Stomach (tissue), 9 donors: ENCODE results near the gene C11orf65. TPM values are rescaled to one million over a fixed set of nuclear protein-coding genes. Genes with fewer than 3 reads are reported as not detected.
A peak's percentile ranks its signal among the peaks of the same experiment; 100 is the strongest.
"Not testable (repeated sequence)": the region's sequence is repeated elsewhere in the genome, so short reads cannot be mapped to it uniquely, and the experiment has no call there.

Source experiments
- DNase-seq, 2 donors: peaks; one replicate each; pipeline versions ENCODE4 v3.0.0 to v3.0.0-alpha.2; 2013 to 2019
- H3K27ac ChIP-seq, 5 donors: fragments of 200-600 bp in 4 of 5; sonication (generic) in 4 of 5; one replicate each; pipeline ENCODE4 v1.5.1; 2013 to 2019; ENCODE audit warnings: mild to moderate bottlenecking in 1 of 5, moderate library complexity in 1 of 5
- H3K27me3 ChIP-seq, 3 donors: fragments of 200-600 bp; sonication (generic); one replicate each; pipeline ENCODE4 v1.5.1; 2017 to 2019; ENCODE audit warnings: mixed run types in 1 of 3
- H3K36me3 ChIP-seq, 4 donors: fragments of 200-600 bp; sonication (generic); 1 replicate in 3 of 4; 2 replicates in 1 of 4; pipeline ENCODE4 v1.5.1; 2016 to 2019
- H3K4me1 ChIP-seq, 4 donors: fragments of 200-600 bp; sonication (generic); one replicate each; pipeline ENCODE4 v1.5.1; 2016 to 2019
- H3K4me3 ChIP-seq, 4 donors: fragments of 200-600 bp; sonication (generic) in 3 of 4; one replicate each; pipeline ENCODE4 v1.5.1; 2016 to 2019; ENCODE audit warnings: mild to moderate bottlenecking in 1 of 4
- H3K9me3 ChIP-seq, 4 donors: fragments of 200-600 bp; sonication (generic); one replicate each; pipeline ENCODE4 v1.5.1; 2016 to 2019
- EP300 ChIP-seq: sonication (generic); formaldehyde crosslinking; IDR thresholded peaks from one replicate; pipeline ENCODE4 v1.6.1; 2017; ENCODE audit warnings: antibody characterized with exemption
- POLR2A ChIP-seq, 4 donors: fragments of 450-650 bp; IDR thresholded peaks; one replicate each; pipeline ENCODE4 v1.6.1; 2016; ENCODE audit warnings: antibody characterized with exemption in 4 of 4, control low read depth in 2 of 4, mild to moderate bottlenecking in 1 of 4, moderate library complexity in 1 of 4
- POLR2AphosphoS5 ChIP-seq, 3 donors: sonication (generic); formaldehyde crosslinking; IDR thresholded peaks; one replicate each; pipeline ENCODE4 v1.6.1; 2016; ENCODE audit warnings: antibody characterized with exemption in 3 of 3
- WGBS, 5 donors: extraction: QIAGEN DNeasy Blood & Tissue Kit in 3 of 5; methylation state at CpG; one replicate each; pipeline versions ENCODE4 v1.1.5 to v1.1.7; 2013 to 2018; 5-methylcytosine and 5-hydroxymethylcytosine counted together
- intact Hi-C: fragments of 100-400 bp; cut with DNase I; formaldehyde crosslinking; loops from one replicate; pipeline ENCODE4 v1.15.1; 2023; ENCODE audit warnings: low total_unique reads
- polyA plus RNA-seq, 3 donors: library from polyadenylated mRNA; stranded (reverse); fragments of 200-250 nt; gene quantifications; one replicate each; pipeline ENCODE4 v1.2.3, GENCODE V29; 2013
- total RNA-seq, 5 donors: library from RNA; depleted of rRNA; stranded (reverse); fragments of >200 nt; gene quantifications; one replicate each; pipeline versions ENCODE4 v1.1.0 to v1.2.3, GENCODE V29; 2014 to 2016
- TF ChIP-seq, protein P1 (sequence below), 7 experiments: fragments of 450-650 bp in 4 of 7; fragments of 200-600 bp in 3 of 7; sonication (generic) in 3 of 7; IDR thresholded peaks; one replicate each; pipeline ENCODE4 v1.5.1; 2016 to 2019; ENCODE audit warnings: antibody characterized with exemption in 7 of 7, control low read depth in 2 of 7, mild to moderate bottlenecking in 1 of 7
- donor health status: healthy with polysubstance abuse.
- donor health status: Bipolar disorder and iron deficiency.
- donor health status: healthy.

The C11orf65 gene
- total and polyA plus RNA-seq, 8 donors, result 0.33 to 5.0 (median 1.1) TPM; not detected in 5

DNA sequence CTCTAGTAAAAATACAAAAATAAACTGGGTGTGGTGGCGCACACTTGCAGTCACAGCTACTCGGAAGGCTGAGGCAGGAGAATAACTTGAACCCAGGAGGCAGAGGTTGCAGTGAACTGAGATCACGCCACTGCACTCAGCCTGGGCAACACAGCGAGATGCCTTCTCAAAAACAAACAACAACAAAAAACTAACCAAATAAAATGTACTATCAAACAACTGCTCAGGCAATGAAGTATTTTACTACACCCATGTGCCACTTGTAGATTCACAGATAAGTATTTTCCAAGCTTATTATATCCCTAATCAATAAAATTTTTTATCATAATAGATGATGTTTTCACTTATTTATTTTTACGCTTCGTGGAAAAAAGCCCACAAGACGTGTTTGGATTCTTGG, 924 bp downstream of the C11orf65 start:
- TF ChIP-seq POLR2A (IDR thresholded peaks at IDR 0.05), result no peak
- TF ChIP-seq, protein P1, sequence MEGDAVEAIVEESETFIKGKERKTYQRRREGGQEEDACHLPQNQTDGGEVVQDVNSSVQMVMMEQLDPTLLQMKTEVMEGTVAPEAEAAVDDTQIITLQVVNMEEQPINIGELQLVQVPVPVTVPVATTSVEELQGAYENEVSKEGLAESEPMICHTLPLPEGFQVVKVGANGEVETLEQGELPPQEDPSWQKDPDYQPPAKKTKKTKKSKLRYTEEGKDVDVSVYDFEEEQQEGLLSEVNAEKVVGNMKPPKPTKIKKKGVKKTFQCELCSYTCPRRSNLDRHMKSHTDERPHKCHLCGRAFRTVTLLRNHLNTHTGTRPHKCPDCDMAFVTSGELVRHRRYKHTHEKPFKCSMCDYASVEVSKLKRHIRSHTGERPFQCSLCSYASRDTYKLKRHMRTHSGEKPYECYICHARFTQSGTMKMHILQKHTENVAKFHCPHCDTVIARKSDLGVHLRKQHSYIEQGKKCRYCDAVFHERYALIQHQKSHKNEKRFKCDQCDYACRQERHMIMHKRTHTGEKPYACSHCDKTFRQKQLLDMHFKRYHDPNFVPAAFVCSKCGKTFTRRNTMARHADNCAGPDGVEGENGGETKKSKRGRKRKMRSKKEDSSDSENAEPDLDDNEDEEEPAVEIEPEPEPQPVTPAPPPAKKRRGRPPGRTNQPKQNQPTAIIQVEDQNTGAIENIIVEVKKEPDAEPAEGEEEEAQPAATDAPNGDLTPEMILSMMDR (IDR thresholded peaks at IDR 0.05), result no peak
- TF ChIP-seq POLR2AphosphoS5 (IDR thresholded peaks at IDR 0.05), result no peak
- no peak for TF ChIP-seq EP300
- H3K27me3 ChIP-seq, result no peaks in the 10 kb centered on the region
- H3K27ac ChIP-seq, result peak overlapping the region; percentile 78 to 100 (median 99)

DNA sequence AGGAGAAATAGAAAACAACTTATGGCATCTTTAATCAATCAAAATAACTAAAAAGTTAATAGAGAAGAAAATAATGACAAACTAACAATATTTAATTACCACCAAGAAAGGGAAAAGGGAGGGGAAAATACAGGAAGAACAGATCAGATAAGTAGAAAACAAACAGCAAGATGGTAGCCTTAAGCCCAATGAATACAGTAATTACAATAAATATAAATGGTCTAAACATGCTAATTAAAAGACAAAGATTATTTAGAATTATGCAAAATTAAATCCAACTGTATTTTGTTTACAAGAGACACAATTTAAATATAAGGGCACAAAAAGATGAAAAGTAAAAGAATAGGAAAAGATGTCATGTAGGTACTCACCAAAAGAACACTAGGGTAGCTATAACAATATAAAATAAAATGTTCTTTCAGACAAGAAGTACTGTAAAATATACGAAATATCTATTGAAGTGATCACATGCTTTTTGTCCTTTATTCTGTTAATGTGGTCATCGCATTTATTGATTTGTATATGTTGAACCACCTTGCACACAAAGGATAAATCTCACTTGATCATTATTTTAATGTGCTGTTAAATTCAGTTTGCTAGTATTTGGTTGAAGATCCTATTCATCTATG, 14.0 kb downstream of the C11orf65 start:
- H3K4me1 ChIP-seq, result no peaks in the 10 kb centered on the region
- TF ChIP-seq POLR2AphosphoS5 (IDR thresholded peaks at IDR 0.05) (no peak), POLR2A (IDR thresholded peaks at IDR 0.05) (no peak), EP300 (no peak)
- TF ChIP-seq, protein P1 (IDR thresholded peaks at IDR 0.05), result no peak
- H3K36me3 ChIP-seq, result no peaks in the 10 kb centered on the region
- no peaks in the 10 kb centered on the region for H3K27me3 ChIP-seq
- no peak overlapping the region for H3K27ac ChIP-seq
- WGBS, 5 donors, result 95 to 99% (median 96%) methylated on average over 2 of the region's 2 CpGs
- no peak overlapping the region for H3K4me3 ChIP-seq
- H3K9me3 ChIP-seq, result peaks cover 0 to 18% (median 8%) of the 10 kb centered on the region in 4 donors
- intact Hi-C loops, result no loop called here
- DNase-seq, result no peak

More for the DNA sequence above, 924 bp downstream of the C11orf65 start:
- intact Hi-C loops, result no loop called here
- Histone ChIP-seq H3K4me1 (peaks cover 5 to 13% (median 10%) of the 10 kb centered on the region in 4 donors), H3K4me3 (peak overlapping the region; percentile 48 to 62 (median 56)), H3K36me3 (no peaks in the 10 kb centered on the region), H3K9me3 (no peaks in the 10 kb centered on the region)
- 34 to 46% (median 35%) methylated on average over 7 of the region's 7 CpGs for WGBS, 5 donors
- peak in 1 of 2 donors; percentile 11 for DNase-seq

DNA sequence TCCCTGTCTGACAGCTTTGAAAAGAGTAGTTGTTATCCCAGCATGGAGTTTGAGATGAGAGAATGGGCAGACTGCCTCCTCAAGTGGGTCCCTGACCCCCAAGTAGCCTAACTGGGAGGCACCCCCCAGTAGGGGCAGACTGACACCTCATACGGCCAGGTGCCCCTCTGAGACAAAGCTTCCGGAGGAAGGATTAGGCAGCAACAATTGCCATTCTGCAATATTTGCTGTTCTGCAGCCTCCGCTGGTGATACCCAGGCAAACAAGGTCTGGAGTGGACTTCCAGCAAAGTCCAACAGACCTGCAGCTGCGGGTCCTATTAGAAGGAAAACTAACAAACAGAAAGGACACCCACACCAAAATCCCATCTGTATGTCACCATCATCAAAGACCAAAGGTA, 25.9 kb downstream of the C11orf65 start:
- DNase-seq, H3K36me3 ChIP-seq, intact Hi-C loops, H3K4me1 ChIP-seq, H3K27ac ChIP-seq, H3K27me3 ChIP-seq, H3K4me3 ChIP-seq: not testable (repeated sequence)
- peaks cover 0 to 42% (median 15%) of the 10 kb centered on the region in 4 donors for H3K9me3 ChIP-seq
- 90 to 94% (median 93%) methylated on average over 4 of the region's 4 CpGs for WGBS, 5 donors

DNA sequence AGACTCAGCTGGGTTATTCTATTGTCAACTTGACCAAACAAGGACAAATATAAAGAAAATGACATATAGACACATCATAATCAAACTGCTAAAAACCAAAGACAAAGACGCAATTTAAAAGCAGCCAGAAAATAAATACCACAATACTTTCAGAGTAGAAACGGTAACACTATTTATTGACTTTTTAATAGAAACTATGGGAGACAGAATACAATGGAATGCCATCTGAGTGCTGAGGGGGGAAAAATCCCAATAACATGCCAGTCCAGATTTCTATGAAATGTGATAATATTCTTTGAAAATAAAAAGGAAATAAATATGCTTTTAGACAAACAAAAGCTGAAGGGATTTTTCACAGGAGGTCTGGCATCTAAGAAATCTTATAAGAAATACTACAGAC, 30.7 kb downstream of the C11orf65 start:
- TF ChIP-seq, protein P1 (IDR thresholded peaks at IDR 0.05), result no peak
- TF ChIP-seq POLR2AphosphoS5 (IDR thresholded peaks at IDR 0.05) (no peak), POLR2A (IDR thresholded peaks at IDR 0.05) (no peak), EP300 (no peak)
- 94 to 96% (median 95%) methylated on average over 2 of the region's 2 CpGs for WGBS, 5 donors
- Histone ChIP-seq H3K27ac (no peak overlapping the region), H3K36me3 (no peaks in the 10 kb centered on the region), H3K4me1 (no peaks in the 10 kb centered on the region), H3K27me3 (no peaks in the 10 kb centered on the region), H3K4me3 (no peak overlapping the region), H3K9me3 (peaks cover 0 to 23% (median 11%) of the 10 kb centered on the region in 4 donors)
- DNase-seq, result no peak
- intact Hi-C loops, result no loop called here

DNA sequence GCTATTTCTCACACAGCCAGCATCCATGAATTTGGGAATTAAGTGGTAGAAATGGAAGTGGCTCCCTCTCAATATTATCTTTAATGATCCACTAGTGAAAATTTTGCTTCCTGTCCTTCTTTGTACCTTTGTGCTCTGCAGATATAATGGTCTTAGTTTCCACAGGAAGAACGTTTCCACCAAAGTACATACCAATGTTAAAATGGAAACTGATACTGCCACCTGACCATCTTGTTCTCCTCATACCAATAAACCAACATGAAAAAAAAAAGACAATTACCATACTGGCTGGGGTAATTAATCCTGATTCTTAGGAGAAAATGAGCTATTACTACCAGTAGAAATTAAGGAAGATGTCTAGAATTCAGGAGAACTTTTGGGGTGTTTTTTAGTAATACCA, 32.3 kb downstream of the C11orf65 start:
- peaks cover 0 to 8% (median 4%) of the 10 kb centered on the region in 4 donors for H3K9me3 ChIP-seq
- H3K4me3 ChIP-seq, result no peak overlapping the region
- no peak overlapping the region for H3K27ac ChIP-seq
- H3K4me1 ChIP-seq, result no peaks in the 10 kb centered on the region
- DNase-seq, result no peak
- TF ChIP-seq POLR2A (IDR thresholded peaks at IDR 0.05) (no peak), POLR2AphosphoS5 (IDR thresholded peaks at IDR 0.05) (no peak), EP300 (no peak)
- TF ChIP-seq, protein P1 (IDR thresholded peaks at IDR 0.05), result no peak
- H3K27me3 ChIP-seq, result no peaks in the 10 kb centered on the region
- intact Hi-C loops, result no loop called here
- 71 to 86% (median 78%) methylated on average over 1 of the region's 1 CpG for WGBS, 5 donors
- no peaks in the 10 kb centered on the region for H3K36me3 ChIP-seq
